CD4-positive, alpha-beta T cell treated with Interleukin-4 for 4 hours (primary cell): ENCODE data around the gene ATP6V1E1.

ENCODE experiments used
- DNase-seq: peaks from one replicate; pipeline ENCODE4 v3.0.0-alpha.2; 2020

The ATP6V1E1 gene

DNA sequence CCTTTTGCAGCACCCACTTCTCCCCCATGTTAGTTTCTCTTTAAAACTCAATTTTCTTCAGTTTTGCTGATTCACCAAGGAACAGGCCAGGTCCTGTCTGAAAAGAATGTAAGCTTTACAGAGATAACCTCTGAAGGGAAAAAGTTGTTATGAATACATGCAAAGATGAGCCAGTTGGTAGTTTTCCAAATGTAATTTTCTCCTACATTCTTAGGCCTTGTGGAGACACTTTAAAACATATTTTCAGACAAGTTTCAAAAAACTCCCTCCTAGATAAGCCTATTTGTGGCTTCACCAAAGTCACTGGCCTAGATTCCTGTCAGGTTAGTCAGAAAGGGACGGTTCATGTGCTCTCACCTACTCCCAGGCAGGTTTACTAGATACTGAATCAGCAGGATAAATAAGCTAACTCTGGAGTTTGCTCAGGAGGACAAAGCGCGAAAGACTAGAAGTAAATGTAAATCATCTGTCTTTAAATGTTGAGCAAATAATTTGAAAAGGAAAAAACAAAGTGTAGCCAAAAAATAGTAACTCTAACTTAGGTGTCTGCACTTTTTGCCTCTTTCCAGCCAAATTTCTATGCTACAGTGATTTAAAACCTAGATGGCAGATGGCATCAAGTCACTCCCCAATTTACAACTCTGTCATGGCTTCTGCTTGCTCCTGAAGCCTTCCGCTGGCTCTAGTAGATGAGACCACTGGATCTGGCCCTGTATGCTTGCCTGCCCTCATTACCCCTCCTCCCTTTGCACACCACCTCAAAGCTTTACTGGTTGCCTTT is 4.9 kb upstream of the ATP6V1E1 start:
- DNase-seq = no peak

DNA sequence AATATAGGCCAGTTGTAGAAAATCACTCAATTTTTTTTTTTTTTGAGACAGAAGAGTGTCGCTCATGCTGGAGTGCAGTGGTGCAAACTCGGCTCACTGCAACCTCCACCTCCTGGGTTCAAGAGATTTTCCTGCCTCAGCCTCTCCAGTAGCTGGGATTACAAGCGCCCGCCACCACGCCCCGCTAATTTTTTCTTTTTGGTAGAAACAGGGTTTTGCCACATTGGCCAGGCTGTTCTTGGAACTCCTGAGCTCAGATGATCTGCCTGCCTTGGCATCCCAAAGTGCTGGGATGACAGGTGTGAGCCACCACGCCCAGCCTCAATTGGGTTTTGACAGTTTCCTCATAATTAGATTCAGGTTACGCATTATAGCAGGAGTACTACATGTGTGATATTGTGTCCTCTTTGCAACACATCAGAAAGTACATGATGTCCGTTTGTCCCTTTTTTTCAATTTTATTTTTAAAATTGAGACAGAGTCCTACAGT is 2.6 kb upstream of the ATP6V1E1 start:
- no peak for DNase-seq

DNA sequence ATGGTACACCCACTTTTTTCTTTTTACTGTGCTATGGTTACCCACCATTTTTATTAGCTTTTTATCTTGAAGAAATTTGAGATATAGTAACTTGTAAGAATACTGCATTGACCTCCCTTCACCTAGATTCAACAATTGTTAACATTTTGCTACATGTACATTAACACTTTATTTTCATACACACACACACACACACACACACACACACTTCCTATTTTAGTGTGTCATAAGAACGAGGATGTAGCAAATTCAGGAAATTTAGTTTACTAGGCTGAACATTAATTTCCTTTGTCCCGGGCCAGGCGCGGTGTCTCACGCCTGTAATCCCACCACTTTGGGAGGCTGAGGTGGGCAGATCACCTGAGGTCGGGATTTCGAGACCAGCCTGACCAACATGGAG is 1.1 kb upstream of the ATP6V1E1 start:
- DNase-seq = no peak

DNA sequence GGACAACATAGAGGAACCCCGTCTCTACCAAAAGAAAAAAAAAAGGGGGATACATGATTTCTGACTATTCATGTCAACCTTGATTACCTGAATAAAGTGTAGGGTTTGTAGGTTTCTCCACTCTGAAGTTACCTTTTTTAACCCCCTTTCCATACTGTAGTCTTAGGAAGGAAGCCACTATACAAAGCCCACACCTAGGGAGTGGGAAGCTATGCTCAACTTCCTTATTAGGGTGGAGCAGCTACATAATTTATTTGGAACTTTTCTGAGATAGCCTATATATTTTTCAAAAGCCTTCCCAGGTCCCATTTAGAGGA is 582 bp upstream of the ATP6V1E1 start:
- DNase-seq = no peak

DNA sequence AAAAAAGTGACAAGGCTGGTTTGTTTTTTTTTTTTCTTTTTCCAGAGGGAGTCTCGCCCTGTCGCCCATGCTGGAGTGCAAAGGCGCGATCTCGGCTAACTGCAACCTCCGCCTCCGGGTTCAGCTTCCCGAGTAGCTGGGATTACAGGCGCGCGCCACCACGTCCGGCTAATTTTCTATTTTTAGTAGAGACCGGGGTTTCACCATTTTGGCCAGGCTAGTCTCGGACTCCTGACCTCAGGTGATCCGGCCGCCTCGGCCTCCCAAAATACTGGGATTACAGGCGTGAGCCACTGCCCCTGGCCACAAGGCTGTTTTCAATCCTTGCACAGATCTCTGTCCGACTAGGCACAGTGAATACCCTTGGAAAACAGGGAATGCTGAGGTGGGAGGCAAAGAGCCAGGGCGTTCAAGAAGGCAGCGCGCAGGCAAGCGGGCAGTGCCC is 566 bp downstream of the ATP6V1E1 start:
- no peak for DNase-seq

DNA sequence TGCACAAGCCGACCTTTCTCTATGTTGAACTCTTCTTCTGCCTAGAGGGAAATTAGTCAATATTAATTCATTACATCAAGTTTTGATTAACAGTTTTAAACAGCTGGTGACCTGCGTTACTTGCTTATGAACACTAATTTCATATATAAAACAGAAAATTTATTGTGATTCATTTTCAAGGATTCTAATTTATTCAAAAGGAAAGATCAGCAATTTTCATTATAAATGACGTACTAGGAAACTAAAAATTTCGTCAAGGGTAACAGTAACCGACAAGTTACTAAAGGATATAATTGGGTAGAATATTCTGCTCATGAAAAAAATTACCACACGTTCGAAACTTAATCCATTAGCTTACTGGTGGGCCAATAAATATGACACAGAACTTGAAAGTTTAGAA is 15.3 kb downstream of the ATP6V1E1 start:
- no peak for DNase-seq

DNA sequence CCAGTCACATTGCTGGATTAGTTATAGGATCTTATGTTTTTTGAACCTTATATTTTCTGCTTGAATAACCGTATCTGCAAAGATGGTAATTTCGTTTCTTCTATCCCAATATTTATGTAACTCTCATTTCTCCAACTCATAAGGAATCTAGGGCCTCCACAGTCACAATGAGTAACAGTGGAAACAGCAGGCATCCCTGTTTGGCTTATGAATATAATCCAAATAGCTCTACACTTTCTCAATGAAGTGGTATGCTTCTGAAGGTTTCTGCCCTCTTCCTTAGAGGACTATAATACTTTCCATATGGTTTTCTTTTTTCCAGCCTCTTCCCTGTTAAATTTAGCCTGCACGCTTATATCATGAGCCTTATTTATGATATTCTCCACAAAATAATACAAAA is 16.5 kb downstream of the ATP6V1E1 start:
- DNase-seq = no peak

DNA sequence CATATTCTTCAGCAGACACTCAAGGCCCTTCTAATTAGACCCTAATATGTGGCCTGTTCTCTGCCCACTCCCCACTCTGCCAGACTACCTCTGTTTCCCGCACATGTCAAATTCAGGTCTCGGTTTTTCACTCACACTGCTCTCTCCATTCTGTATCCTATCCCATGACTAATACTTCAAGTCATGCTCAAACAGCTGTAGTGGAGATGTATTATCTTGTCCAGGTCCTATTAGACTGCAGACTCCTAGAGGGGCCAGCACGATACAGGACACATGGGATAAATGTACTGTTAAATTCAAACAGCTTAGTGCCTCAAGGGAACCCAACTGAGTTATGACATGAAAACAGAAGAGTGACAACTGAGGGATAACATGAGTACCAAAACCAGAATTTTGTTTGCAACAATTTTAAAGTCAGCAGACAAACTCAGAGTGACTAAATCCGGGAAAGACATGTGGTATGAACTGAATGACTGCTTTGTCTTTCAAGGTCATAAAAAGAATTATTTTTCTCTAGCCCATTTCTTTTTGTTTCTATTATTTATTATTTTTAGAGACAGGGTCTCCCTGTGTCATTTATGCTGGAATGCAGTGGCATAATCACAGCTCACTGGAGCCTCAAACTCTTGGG is 20.5 kb downstream of the ATP6V1E1 start:
- no peak for DNase-seq

DNA sequence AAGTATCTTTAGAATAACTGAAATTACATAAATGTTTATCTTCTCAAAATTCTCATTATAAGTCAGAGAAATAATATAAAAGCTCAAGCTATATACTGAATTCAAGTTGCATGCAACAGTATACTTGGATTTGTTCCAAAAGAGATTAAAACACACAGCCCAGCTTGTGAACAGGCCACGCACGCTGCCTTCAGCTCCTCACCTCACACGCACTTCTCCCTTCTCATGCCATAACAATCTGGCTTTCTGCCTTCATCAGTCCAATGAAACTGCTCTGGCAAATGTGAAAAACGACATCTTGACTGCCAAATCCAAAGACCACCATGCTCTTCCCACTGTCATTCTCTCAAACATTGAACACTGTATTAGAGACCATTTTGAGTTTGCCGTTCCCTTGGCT is 22.1 kb downstream of the ATP6V1E1 start:
- DNase-seq = no peak

DNA sequence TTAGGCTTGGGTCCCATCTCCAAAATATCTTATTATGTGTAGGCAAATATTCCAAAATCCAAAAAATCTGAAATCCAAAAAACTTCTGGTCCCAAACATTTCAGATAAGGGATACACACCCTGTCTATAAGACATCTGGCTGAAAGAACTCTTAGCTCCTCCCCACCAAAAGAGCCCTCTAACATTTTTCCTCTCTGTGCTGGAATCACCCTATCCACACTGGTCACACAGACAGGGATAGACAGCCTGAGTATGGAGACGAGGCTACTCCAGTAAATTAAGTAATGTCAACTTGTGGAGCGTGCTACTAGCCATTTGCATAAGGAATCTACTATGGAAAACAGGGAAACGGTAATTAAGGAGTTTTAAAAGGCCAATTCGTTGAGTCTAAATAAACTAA is 24.9 kb downstream of the ATP6V1E1 start:
- no peak for DNase-seq

DNA sequence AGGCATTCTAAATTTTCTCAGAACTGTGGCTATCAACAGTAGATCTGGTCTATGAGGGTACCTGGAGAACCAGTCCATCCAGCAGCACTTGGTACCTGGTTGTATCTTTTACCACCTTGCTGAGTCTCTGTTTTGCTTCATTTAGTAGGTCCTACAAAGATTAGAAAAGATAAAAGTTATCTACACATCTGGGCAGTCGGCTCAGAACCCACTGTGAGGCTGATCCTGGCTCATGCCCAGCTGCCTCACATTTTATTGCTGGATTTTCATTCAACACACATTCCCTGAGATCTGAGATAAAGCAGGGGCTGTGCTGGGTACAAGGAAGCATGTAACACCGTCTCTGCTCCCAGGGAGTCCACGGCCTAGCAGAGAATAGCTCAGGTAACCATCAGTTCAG is 27.5 kb downstream of the ATP6V1E1 start:
- no peak for DNase-seq

DNA sequence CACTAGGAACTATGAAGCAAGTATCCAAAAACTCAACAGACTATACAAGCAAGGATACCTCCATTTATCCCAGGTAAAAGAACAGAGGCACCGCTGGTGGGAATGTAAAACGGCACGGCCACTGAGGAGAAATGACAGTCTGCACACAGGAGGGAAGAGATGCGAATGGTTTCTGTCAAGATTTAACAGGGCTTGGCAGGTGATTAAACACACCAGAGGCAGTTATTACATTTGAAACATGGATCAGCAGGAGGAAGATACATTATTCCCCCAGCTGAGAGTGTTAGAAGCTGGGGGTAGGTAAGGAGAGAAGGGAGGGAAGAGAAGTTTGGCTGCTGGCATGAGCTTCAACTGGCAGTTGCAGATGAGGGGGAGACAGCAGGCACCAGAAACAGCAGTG is 30.2 kb downstream of the ATP6V1E1 start:
- DNase-seq = no peak

DNA sequence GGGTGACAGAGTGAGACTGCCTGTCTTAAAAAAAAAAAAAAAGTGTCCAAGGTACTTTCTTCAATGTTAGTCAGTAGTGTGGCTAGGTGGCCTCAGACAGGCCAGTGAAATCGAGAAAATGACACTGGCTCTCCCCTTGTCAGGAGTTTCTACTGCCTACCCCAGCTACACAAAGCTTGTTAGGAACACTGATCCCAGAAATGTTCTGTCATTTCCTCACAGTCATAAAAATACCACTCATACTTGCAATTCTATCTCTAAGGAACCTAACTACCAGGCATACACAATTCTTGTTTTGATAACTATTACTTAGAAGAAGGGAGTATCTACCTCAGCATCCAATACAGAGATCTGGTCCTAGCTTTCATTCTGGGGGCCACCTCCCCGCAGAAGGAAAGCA is 31.3 kb downstream of the ATP6V1E1 start:
- DNase-seq = no peak

DNA sequence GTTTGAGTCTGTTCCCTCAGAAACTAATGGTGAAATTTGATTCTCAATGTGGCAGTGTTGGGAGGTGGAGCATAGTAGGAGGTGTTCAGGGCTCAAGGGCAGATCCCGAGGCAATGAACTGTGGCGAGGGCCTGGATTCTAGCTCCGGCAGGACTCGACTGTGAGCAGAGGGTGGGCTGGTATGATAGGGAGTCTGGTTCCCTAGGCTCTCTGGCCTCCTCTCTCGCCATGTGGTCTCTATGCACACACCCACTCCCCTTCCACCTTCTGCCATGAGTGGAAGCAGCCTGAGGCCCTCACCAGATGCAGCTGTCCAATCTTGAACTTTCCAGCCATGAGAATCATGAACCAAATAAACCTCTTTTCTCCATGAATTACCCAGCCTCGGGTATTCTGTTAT is 32.3 kb downstream of the ATP6V1E1 start:
- no peak for DNase-seq

DNA sequence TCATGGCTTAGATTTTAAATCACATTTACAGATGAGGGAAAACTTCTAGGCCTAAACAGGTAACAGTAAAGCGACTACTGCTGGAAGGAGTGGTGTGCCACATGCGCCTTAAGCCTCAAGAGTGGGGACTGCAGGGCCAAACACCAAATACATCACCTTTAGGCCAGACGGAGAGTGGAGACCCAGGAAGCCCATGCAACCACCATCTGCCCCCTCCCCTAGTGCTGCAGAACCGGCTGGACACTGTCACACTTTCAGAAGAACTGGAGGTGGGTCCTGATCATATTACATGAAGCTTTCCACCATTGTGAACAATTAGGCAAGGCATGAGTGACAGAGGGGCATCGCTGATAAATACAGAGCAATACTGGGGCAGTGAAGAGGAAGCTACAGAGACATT is 36.3 kb downstream of the ATP6V1E1 start:
- DNase-seq = no peak

DNA sequence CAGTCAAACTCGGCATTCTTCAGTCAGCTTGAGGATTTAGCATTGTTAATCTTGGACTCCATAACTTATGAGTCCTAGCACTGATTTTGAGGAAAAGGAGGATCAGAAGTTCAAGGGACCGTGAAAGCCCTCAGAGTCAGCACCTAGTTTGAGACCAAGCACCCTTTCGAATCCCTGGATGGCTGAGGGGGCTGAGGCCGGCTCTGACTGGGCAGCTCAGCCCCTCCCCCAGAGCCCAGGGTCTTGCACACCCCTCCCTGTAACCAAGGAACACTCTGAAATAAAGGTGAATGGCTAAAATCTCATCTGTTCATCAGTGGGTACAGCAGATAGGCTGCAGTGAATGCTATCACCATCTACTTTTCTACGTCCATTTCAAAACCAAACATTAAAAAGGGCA is 38.0 kb downstream of the ATP6V1E1 start:
- DNase-seq = no peak

DNA sequence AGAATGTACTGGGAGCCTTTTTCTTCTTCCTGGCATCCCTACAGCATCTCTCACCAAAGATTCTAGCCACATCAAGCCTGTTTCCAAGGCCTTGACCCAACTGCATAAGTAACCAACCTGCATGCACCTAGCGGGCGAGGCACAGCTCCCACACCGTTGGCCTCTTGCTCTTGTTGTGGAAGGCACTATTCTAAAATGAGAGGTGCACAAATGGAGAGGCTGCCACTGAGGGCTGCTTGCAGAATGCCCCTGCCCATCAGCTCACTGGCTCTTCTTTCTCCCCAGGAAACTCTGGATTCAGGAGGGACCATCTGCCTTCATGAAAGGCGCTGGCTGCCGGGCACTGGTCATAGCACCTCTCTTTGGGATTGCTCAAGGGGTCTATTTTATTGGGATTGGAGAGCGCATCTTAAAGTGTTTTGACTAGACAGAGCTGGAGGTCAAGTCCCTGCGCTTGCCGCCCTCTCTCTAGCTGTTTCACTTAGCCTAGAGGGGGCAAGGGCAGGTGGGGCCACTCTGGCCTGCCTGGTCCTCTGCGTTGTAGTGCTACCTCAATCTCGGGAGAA is 38.7 kb downstream of the ATP6V1E1 start:
- DNase-seq = no peak

DNA sequence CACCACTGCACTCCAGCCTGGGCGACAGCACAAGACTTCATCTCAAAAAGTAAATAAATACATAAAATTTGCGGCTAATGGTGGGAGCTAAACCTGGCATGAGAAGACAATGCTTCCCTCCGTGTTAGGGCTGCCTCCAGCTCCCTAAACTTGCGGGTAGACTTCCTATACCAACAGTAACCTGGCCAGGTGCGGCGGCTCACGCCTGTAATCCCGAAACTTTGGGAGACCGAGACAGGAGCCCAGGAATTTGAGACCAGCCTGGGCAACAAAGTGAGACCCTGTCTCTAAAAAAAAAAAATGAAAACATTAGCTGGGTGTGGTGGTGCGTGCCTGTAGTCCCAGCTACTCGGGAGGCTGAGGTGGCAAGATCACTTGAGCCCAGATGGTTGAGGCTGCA is 39.9 kb downstream of the ATP6V1E1 start:
- DNase-seq = no peak

DNA sequence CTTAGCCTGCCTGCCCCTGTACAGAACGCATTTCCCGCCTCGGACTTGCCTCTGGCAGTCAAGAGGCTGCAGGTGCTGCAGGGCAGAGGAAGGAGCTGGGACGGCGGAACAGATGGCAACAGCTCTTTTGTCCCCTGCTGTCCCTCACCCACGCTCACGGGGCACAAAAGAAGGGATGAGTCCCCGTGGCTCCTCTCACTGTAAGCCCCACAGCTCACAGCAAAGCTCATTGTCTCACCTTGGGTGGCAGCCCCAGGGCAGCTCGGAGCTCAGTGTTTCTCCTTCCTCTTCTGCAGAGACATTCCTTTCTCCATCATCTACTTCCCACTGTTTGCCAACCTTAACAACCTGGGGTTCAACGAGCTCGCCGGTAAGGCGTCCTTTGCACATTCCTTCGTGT is 40.9 kb downstream of the ATP6V1E1 start:
- no peak for DNase-seq

DNA sequence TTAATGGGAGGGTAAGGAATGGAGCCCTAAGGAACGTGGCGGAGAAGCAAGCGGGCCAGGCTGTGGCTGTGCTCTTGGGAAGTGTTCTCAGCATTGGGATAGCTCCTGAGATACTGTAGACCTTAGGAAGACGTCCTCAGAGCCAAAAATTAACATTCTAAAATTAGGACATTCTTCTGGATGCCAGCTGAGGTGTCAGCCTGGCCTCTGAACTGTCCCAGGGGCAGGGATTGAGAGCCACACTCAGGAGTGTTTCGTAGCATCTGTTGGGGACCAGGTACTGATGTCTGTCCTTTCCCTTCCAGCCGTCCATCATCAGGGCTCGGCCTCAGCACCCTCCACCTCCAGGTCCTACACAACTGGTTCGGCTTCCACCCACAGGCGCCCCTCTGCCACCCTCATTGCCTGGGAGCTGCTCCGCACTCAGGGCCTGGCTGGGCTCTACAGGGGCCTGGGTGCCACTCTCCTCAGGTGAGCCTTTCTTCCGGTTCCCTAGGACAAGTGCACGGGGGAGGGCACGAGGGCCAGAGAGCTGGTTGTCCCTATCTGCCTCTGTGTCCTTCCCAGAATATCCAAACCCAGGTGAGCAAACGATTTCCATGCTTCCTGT is 41.6 kb downstream of the ATP6V1E1 start:
- DNase-seq = no peak

DNA sequence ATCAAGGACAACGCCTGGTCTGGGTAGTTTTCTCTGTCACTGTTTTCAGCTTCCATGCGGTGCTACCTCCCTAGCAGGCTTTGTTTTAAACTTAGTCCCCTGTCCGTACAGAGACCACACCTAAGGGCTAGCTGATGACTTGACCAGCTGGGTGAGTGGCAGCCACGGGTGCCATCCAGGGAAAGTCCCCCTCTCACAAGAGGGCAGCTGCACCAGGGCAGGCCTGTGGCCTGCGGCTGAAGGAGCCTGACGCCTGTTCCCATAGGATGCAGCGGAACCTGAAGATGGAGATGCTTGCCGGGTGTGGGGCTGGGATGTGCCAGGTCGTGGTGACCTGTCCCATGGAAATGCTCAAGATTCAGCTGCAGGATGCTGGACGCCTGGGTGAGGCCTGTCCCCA is 45.4 kb downstream of the ATP6V1E1 start:
- no peak for DNase-seq

DNA sequence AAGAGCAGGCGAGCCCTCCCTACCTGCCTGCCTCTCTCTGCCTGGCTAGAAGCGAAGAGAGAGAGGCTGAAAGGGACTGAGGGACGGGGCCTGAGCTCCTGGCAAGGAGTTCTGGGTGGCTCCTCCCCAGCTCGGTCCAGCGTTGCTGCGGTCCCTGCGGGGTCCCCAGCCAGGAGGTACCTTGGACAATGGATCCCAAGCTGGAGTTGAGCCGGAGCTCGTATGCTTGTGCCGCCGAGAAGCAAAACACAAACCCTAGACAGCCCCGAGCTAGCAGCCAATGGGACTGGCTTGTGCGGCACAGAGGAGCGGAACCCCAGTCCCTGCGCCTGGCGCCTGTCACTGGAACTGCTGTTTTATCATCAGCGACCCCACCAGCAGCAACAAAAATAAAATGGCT is 46.9 kb downstream of the ATP6V1E1 start:
- DNase-seq = no peak

DNA sequence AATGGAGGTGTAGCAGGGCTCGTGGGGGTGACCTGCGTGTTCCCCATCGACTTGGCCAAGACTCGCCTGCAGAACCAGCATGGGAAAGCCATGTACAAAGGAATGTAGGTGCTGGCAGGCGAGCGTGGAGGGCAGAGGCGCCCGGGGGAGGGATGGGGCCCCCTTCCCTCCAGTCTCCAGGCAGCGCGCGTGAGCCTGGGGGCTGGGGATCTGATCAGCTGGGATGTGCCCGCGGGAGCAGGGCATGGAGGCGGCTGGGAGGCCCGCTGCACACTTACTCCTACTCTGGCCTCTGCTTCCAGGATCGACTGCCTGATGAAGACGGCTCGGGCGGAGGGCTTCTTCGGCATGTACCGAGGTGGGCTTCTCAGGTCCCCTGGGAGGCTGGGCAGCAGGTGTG is 47.5 kb downstream of the ATP6V1E1 start:
- no peak for DNase-seq

DNA sequence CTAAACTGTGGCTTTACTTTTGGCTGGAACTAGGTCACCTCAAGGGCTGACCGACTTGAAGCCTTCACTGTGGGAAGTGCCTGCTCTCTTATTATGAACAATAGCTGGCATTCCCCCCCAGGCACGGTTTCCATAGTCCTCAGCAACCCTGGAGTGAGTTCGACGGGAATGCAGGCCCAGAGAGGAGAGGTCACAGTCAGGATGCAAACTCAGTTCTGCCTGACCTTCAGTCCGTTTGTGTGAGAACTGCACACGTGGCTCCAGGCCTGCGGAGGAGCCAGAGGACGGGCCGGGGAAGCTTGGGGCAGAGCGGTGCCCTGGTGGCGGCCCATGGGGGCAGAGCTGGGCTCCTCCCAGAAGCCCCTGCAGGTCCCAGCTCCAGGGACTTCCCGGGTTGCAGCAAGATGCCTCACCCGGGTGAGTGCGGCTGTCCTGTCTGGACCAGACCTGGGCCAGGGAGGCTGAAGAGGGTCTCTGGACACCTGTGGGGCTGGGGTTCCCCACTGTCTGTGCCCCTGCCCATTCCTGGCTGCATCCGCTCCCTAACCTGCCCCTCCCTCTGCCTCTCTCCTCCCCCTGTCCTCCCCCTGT is 48.0 kb downstream of the ATP6V1E1 start:
- no peak for DNase-seq
